DND-41 (cell line): ENCODE measurements around the gene NDNF.

Source experiments
- ATAC-seq: fragments of 200-7000 bp; cut with Tn5 transposase; 3 replicates; pipeline ENCODE4 v1.9.1; 2021; ENCODE audit warnings: low read depth; ENCODE audit not compliant: insufficient read depth
- DNase-seq: peaks from one replicate; pipeline ENCODE4 v3.0.0-alpha.2; 2020
- H2AFZ ChIP-seq: 2 replicates; pipeline ENCODE4 v1.6.0; 2012; ENCODE audit warnings: low read depth, low read length
- H3K27ac ChIP-seq: 2 replicates; pipeline ENCODE4 v1.5.1; 2012; ENCODE audit warnings: low read length, inconsistent platforms
- H3K27me3 ChIP-seq: fragments of 200-600 bp; sonication (generic); 2 replicates; pipeline ENCODE4 v1.6.0; 2012; ENCODE audit warnings: low read length, mild to moderate bottlenecking, inconsistent platforms; ENCODE audit not compliant: insufficient read depth, poor library complexity
- H3K36me3 ChIP-seq: 2 replicates; pipeline ENCODE4 v1.5.1; 2012; ENCODE audit warnings: low read length, inconsistent platforms; ENCODE audit not compliant: insufficient read depth
- H3K4me1 ChIP-seq: 2 replicates; pipeline ENCODE4 v1.5.1; 2012; ENCODE audit warnings: mild to moderate bottlenecking, low read length; ENCODE audit not compliant: insufficient read depth
- H3K4me2 ChIP-seq: 2 replicates; pipeline ENCODE4 v1.6.0; 2012; ENCODE audit warnings: mild to moderate bottlenecking, moderate library complexity, low read length, inconsistent platforms; ENCODE audit not compliant: insufficient read depth
- H3K4me3 ChIP-seq, 2 experiments: fragments of 200-600 bp in 1 of 2; shearing (Covaris generic) in 1 of 2; 2 replicates each; pipeline ENCODE4 v1.5.1; 2012 to 2016; ENCODE audit warnings: inconsistent platforms in 2 of 2, low read length in 2 of 2, mild to moderate bottlenecking in 2 of 2, low read depth in 1 of 2, moderate library complexity in 1 of 2
- H3K79me2 ChIP-seq: 2 replicates; pipeline ENCODE4 v1.6.0; 2012; ENCODE audit warnings: low read length, inconsistent platforms; ENCODE audit not compliant: insufficient read depth
- H3K9ac ChIP-seq: 2 replicates; pipeline ENCODE4 v1.6.0; 2012; ENCODE audit warnings: low read depth, mild to moderate bottlenecking, inconsistent platforms, low read length, moderate library complexity
- H3K9me3 ChIP-seq: 2 replicates; pipeline ENCODE4 v1.5.1; 2012; ENCODE audit warnings: low read length, moderate library complexity, mild to moderate bottlenecking, inconsistent platforms; ENCODE audit not compliant: insufficient read depth, severe bottlenecking
- H4K20me1 ChIP-seq: 2 replicates; pipeline ENCODE4 v1.6.0; 2012; ENCODE audit warnings: low read length; ENCODE audit not compliant: insufficient read depth
- EZH2 ChIP-seq: IDR thresholded peaks from 3 replicates; pipeline ENCODE4 v1.6.1; 2012; ENCODE audit warnings: borderline replicate concordance, low read depth, mild to moderate bottlenecking, moderate library complexity, low read length, inconsistent platforms; ENCODE audit not compliant: severe bottlenecking
- TF ChIP-seq, protein P1 (sequence below): IDR thresholded peaks from 2 replicates; pipeline ENCODE4 v1.5.1; 2012; ENCODE audit warnings: borderline replicate concordance, low read length, moderate library complexity, mild to moderate bottlenecking; ENCODE audit not compliant: poor library complexity, severe bottlenecking; ENCODE audit errors: extremely low read depth

NDNF gene

DNA sequence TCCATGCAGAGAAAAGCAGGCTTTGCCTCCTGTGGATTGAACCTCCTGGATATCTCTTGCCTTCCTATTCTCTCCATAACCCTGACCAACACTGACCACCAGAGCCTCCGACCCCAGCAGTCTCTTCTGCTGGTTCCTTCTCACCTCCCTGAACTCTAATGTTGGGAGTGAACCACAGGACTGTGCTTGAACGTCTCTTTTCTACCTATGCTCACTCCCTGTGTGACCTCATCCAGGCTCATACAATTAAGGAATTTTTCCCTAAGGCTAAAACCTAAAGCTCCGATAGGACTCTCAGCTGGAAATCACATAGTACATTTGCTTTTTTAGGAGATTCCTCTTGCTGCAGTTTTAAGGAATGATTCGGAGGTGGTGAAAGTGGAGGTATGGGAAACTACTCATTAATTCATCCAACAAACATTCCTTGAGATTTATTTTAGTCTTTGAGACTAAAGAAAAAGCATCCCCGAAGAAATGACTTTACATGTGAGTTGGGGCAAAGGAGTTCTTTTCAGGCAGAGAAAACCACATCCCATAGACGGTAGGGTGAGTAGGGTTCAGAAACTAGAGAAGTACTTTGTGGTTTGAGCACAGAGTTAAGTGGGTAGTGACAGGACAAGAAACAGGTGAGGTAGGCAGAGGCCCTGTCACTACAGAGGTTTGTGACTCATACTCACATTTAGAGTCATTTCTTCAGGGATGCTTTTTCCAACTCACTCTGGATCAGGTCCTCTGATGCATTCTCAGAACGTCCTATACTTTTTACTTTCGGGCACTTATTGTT is 30.8 kb downstream of the NDNF start:
- Histone ChIP-seq H2AFZ (no peak overlapping the region), H3K9me3 (no peaks in the 10 kb centered on the region), H3K79me2 (no peaks in the 10 kb centered on the region), H3K9ac (no peak overlapping the region), H3K4me3 (no peak overlapping the region), H3K4me1 (peaks cover 8% of the 10 kb centered on the region; the same call in 1 of the 2 replicates), H3K4me2 (no peak overlapping the region), H3K36me3 (no peaks in the 10 kb centered on the region), H3K27me3 (peaks cover 5% of the 10 kb centered on the region), H4K20me1 (no peaks in the 10 kb centered on the region; the same call in 1 of the 2 replicates), H3K27ac (no peak overlapping the region)
- no peak for TF ChIP-seq EZH2
- TF ChIP-seq, protein P1, sequence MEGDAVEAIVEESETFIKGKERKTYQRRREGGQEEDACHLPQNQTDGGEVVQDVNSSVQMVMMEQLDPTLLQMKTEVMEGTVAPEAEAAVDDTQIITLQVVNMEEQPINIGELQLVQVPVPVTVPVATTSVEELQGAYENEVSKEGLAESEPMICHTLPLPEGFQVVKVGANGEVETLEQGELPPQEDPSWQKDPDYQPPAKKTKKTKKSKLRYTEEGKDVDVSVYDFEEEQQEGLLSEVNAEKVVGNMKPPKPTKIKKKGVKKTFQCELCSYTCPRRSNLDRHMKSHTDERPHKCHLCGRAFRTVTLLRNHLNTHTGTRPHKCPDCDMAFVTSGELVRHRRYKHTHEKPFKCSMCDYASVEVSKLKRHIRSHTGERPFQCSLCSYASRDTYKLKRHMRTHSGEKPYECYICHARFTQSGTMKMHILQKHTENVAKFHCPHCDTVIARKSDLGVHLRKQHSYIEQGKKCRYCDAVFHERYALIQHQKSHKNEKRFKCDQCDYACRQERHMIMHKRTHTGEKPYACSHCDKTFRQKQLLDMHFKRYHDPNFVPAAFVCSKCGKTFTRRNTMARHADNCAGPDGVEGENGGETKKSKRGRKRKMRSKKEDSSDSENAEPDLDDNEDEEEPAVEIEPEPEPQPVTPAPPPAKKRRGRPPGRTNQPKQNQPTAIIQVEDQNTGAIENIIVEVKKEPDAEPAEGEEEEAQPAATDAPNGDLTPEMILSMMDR = no peak
- peak; percentile 18 for DNase-seq
- peak; percentile 99 for ATAC-seq

GRCh38 chr4:121034017-121034416 is 38.3 kb downstream of the NDNF start:
- Histone ChIP-seq H3K4me2 (no peak overlapping the region), H3K36me3 (no peaks in the 10 kb centered on the region), H3K27ac (no peak overlapping the region), H4K20me1 (no peaks in the 10 kb centered on the region), H3K79me2 (no peaks in the 10 kb centered on the region), H3K4me1 (no peaks in the 10 kb centered on the region), H2AFZ (no peak overlapping the region), H3K9me3 (no peaks in the 10 kb centered on the region), H3K4me3 (no peak overlapping the region), H3K9ac (no peak overlapping the region), H3K27me3 (peaks cover 3% of the 10 kb centered on the region)
- ATAC-seq (no peak), DNase-seq (no peak)
- no peak for TF ChIP-seq EZH2
- TF ChIP-seq, protein P1 = no peak

DNA sequence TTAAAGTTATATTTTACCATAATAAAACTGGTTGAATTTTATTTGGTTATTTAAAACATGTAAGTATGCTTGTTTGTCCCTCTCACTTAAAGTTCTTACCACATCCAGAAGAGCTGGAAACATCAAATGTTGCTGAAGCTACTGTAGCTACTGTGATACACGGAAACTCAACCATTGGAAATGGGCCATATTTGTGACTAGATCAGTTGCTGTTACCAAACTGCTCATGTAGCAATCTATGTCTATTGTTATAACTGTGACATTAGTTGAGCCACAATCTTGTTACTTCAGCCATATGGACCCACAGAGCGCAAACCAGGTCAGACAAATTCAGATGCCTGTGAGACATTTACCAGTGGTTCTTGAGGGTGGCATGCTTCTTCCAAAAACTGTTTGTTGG is 41.6 kb downstream of the NDNF start:
- Histone ChIP-seq H3K4me3 (no peak overlapping the region), H3K9ac (no peak overlapping the region), H3K27ac (no peak overlapping the region), H3K4me2 (no peak overlapping the region), H3K9me3 (no peaks in the 10 kb centered on the region), H4K20me1 (no peaks in the 10 kb centered on the region), H2AFZ (no peak overlapping the region), H3K4me1 (no peaks in the 10 kb centered on the region), H3K27me3 (peaks cover 3% of the 10 kb centered on the region), H3K36me3 (no peaks in the 10 kb centered on the region), H3K79me2 (no peaks in the 10 kb centered on the region)
- TF ChIP-seq, protein P1 = no peak
- no peak for TF ChIP-seq EZH2
- DNase-seq (no peak), ATAC-seq (no peak)
